GM08714 (cell line): ENCODE results near the gene ARHGEF19.

Experiments used
- H3K4me3 ChIP-seq: fragments of 200-500 bp; sonication (Bioruptor generic); 2 replicates; pipeline ENCODE4 v1.5.1; 2014; ENCODE audit warnings: mild to moderate bottlenecking, low read length, inconsistent platforms
- ZNF274 ChIP-seq: IDR thresholded peaks from 2 replicates; pipeline ENCODE4 v1.6.1; 2012; ENCODE audit warnings: mild to moderate bottlenecking, low read depth, low read length

Gene ARHGEF19

GRCh38 chr1:16153999-16154673 is 58.3 kb downstream of the ARHGEF19 start:
- no peak for TF ChIP-seq ZNF274
- no peak overlapping the region for H3K4me3 ChIP-seq

- no peak overlapping the region for H3K4me3 ChIP-seq
- TF ChIP-seq ZNF274: no peak
These were observed 59.1 kb downstream of the ARHGEF19 start for GRCh38 chr1:16153096-16153998.

GRCh38 chr1:16152481-16153087 is 59.9 kb downstream of the ARHGEF19 start:
- no peak overlapping the region for H3K4me3 ChIP-seq
- TF ChIP-seq ZNF274: no peak

GRCh38 chr1:16151995-16152384 is 60.5 kb downstream of the ARHGEF19 start:
- H3K4me3 ChIP-seq: no peak overlapping the region
- TF ChIP-seq ZNF274: no peak

- no peak for TF ChIP-seq ZNF274
- no peak overlapping the region for H3K4me3 ChIP-seq
These were observed 61.1 kb downstream of the ARHGEF19 start for GRCh38 chr1:16151196-16151994.

- TF ChIP-seq ZNF274: no peak
- H3K4me3 ChIP-seq: no peak overlapping the region
These were observed 61.9 kb downstream of the ARHGEF19 start for GRCh38 chr1:16150508-16150907.

- no peak overlapping the region for H3K4me3 ChIP-seq
- TF ChIP-seq ZNF274: no peak
These were observed 62.6 kb downstream of the ARHGEF19 start for GRCh38 chr1:16149702-16150488.

GRCh38 chr1:16149146-16149545 is 63.3 kb downstream of the ARHGEF19 start:
- no peak for TF ChIP-seq ZNF274
- H3K4me3 ChIP-seq: no peak overlapping the region

GRCh38 chr1:16148329-16149092 is 63.9 kb downstream of the ARHGEF19 start:
- TF ChIP-seq ZNF274: no peak
- H3K4me3 ChIP-seq: no peak overlapping the region
